Endothelial cell of umbilical vein (primary cell): Measurements from ENCODE around the gene FZR1.

Source experiments
- EZH2 ChIP-seq: IDR thresholded peaks from 2 replicates; pipeline ENCODE4 v1.6.1; 2012; ENCODE audit warnings: borderline replicate concordance, low read depth, mild to moderate bottlenecking, moderate library complexity, low read length, inconsistent platforms; ENCODE audit not compliant: severe bottlenecking
- GATA2 ChIP-seq: IDR thresholded peaks from 2 replicates; pipeline ENCODE4 v1.7.0; 2011; ENCODE audit warnings: low read depth, mild to moderate bottlenecking, moderate library complexity, mixed read lengths, low read length; ENCODE audit not compliant: insufficient read length, insufficient read depth
- JUN ChIP-seq: IDR thresholded peaks from 2 replicates; pipeline ENCODE4 v1.6.1; 2011; ENCODE audit warnings: borderline replicate concordance, low read depth; ENCODE audit not compliant: insufficient read length, insufficient read depth
- POLR2A ChIP-seq: IDR thresholded peaks from 2 replicates; pipeline ENCODE4 v1.6.1; 2012; ENCODE audit warnings: low read depth, mild to moderate bottlenecking, control low read depth, low read length
- POLR2AphosphoS5 ChIP-seq: IDR thresholded peaks from 2 replicates; pipeline ENCODE4 v1.6.1; 2012; ENCODE audit warnings: low read depth, mild to moderate bottlenecking, control low read depth, low read length, moderate library complexity; ENCODE audit not compliant: insufficient read depth
- TF ChIP-seq, protein P1 (sequence below), 2 donors: IDR thresholded peaks; 1 replicate in 1 of 2; 2 replicates in 1 of 2; pipeline ENCODE4 v1.5.1; 2011; ENCODE audit warnings: low read length in 2 of 2, mild to moderate bottlenecking in 2 of 2, moderate library complexity in 2 of 2, control low read depth in 1 of 2, inconsistent platforms in 1 of 2, low read depth in 1 of 2; ENCODE audit not compliant: insufficient read depth in 1 of 2; ENCODE audit errors: extremely low read depth in 1 of 2
- TF ChIP-seq, protein P2 (sequence below): IDR thresholded peaks from 2 replicates; pipeline ENCODE4 v1.6.1; 2011; ENCODE audit not compliant: insufficient read depth, insufficient read length

DNA sequence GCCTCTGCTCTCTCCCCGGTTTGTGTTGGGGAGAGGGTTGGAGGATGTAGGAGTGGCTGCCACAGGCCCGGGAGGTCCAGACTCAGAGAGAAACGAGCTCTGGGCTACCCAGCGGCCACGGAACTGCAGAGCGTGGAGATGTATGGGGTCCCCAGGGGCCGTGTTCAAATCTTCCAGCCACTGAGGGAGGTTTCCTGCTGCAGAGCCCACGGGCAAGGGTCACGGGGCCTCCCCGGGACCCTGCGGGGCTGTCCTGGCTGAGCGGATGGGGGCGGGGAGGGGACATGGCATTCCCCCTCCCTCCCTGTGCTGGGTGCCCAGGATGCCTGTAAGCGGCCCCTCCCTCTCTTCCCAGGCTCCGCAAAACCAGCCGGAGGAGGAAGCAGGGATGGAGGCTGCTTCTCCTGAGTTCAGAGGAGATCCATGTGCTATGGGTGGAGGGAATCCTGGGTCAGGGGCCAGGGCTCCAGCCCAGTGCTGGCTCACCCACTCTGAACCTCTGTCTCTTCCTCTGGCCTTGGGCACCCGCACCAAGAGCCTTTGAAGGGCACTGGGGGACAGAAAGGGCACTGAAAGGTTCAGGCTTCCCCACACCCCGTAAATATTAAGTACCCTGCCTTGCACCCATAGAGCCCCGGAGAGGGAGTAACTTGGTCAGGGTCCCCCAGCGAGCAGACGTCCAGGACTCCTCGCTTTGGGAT, 48.4 kb upstream of the FZR1 start:
- TF ChIP-seq, protein P1, sequence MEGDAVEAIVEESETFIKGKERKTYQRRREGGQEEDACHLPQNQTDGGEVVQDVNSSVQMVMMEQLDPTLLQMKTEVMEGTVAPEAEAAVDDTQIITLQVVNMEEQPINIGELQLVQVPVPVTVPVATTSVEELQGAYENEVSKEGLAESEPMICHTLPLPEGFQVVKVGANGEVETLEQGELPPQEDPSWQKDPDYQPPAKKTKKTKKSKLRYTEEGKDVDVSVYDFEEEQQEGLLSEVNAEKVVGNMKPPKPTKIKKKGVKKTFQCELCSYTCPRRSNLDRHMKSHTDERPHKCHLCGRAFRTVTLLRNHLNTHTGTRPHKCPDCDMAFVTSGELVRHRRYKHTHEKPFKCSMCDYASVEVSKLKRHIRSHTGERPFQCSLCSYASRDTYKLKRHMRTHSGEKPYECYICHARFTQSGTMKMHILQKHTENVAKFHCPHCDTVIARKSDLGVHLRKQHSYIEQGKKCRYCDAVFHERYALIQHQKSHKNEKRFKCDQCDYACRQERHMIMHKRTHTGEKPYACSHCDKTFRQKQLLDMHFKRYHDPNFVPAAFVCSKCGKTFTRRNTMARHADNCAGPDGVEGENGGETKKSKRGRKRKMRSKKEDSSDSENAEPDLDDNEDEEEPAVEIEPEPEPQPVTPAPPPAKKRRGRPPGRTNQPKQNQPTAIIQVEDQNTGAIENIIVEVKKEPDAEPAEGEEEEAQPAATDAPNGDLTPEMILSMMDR (IDR thresholded peaks at IDR 0.05; ENCODE audit: extremely low read depth in 1 of 2, insufficient read depth in 1 of 2, low read depth in 1 of 2, low read length in 2 of 2) = no peak
- TF ChIP-seq GATA2 (no peak), POLR2A (no peak), POLR2AphosphoS5 (no peak), EZH2 (no peak), JUN (no peak)
- TF ChIP-seq, protein P2, sequence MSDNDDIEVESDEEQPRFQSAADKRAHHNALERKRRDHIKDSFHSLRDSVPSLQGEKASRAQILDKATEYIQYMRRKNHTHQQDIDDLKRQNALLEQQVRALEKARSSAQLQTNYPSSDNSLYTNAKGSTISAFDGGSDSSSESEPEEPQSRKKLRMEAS = no peak
